AG04449 (cell line): ENCODE measurements around the gene CD209.

ENCODE experiments used
- CTCF ChIA-PET: fragments of 350-600 bp; formaldehyde crosslinking; extraction: SDS; loops from one replicate; lab custom pipeline; 2021; ENCODE audit warnings: antibody characterized with exemption; lab: Yijun Ruan, JAX
- POLR2A ChIA-PET: fragments of 400-600, 350-600 bp; formaldehyde crosslinking; extraction: SDS; loops from one replicate; lab custom pipeline; 2020; ENCODE audit warnings: antibody characterized with exemption, inconsistent platforms; lab: Yijun Ruan, JAX
- DNase-seq: peaks from one replicate; pipeline ENCODE4 v3.0.0-alpha.2; 2010; ENCODE audit warnings: low read depth, low spot score
- H3K4me3 ChIP-seq: 2 replicates; pipeline ENCODE4 v1.5.1; 2011; ENCODE audit warnings: low read depth, mild to moderate bottlenecking, control low read depth, low read length
- CTCF ChIP-seq: IDR thresholded peaks from one replicate; pipeline ENCODE4 v1.5.1; 2011; ENCODE audit warnings: mild to moderate bottlenecking, moderate library complexity, low read length, control low read depth, inconsistent platforms; ENCODE audit not compliant: insufficient read depth; ENCODE audit errors: missing control alignments

The CD209 gene

DNA sequence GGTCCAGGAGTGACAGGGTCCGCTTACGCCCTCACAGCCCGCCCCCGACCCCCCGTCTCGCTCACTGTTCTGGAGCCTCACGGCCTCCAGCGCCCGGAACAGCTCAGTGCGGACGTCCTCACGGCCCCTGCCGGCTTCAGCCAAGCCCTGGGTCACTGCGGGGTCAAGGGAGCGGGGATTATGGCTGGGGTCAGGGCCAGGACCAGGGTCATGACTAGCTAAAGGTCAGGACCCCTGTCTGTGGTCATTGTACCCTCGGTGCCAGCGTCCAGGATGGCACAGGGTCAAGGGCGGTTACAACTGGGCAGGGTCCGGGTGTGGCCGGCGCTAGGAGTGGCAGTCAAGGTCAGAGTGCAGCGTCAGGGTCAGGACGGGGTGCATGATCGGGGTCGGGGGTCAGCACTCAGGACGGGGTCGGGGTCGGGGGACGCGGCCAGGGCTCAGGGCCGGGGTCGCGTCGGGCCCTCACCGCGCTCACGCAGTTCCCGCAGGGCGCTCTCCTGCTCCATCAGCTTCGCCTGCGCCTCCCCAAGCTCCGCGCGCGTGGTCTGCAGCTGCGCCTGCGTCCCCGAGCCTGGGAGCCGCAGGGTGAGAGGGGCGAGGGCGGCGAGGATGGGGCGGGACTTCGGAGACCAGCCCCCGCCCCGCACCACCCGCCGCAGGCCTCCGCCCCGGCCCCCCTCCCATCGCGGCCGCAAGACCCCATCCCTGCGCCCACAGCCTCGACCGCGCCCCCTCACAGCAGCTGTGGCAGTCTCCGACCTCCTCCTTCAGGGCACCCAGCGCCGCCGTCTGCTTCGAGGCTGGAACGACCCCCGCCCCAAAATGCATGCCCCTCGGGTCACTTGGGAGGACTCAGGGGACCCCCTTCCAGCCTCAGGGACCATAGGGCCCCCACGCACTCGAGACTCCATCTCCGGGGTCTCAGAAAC, 16.8 kb downstream of the CD209 start:
- no peak overlapping the region for H3K4me3 ChIP-seq
- CTCF ChIA-PET = interaction anchor here (1.2 kb wide), 1 partner anchor 50 kb away, joined by 4 read pairs; the partner anchor contains the start of gene TRAPPC5
- no peak for TF ChIP-seq CTCF
- no peak for DNase-seq
- POLR2A ChIA-PET = no interaction called here

- POLR2A ChIA-PET = no interaction called here
- DNase-seq = no peak
- no peak for TF ChIP-seq CTCF
- H3K4me3 ChIP-seq = no peak overlapping the region
- CTCF ChIA-PET = interaction anchor here (1.2 kb wide), 1 partner anchor 49 kb away, joined by 4 read pairs; the partner anchor contains the start of gene TRAPPC5
Observed at GRCh38 chr19:7729831-7730285, 17.5 kb downstream of the CD209 start.

DNA sequence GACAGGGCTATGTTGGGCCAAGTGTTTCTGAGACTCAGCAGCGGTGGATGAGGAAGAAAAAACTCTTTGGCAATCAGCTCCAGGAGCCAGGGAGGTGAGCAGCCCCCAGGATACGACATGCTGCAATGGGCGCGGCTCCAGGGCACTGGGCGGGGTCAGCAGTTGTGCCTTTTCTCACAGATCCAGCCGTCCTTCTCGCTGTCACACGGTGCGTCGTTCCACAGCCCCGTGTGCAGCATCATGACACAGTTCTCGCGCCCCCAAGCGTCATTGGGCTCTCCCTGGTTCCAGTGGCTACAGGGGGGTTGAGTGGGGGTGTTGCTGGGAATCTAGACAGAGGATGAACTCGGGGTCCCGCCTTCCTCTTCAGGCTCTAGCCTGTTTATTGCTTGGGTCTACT, 18.1 kb downstream of the CD209 start:
- ChIA-PET CTCF (interaction anchor here (1.2 kb wide), 1 partner anchor 48 kb away, joined by 4 read pairs; the partner anchor contains the start of gene TRAPPC5), POLR2A (no interaction called here)
- TF ChIP-seq CTCF = no peak
- no peak overlapping the region for H3K4me3 ChIP-seq
- DNase-seq = no peak

DNA sequence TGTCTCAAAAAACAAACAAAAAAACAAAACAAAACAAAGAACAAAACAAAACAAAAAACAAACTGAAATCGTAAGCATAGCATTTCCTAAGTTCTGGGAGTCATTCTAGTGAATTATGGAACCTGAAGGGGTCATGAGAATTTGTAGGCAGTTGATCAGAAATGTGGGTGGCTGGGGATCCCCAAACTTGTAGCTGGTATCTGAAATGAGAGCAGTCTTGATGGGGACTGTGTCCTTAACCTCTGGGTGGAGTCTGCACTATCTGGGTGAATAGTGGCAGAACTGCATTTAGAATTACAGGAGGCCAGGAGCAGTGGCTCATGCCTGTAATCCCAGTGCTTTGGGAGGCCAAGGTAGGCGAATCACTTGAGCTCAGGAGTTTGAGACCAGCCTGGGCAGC, 21.5 kb downstream of the CD209 start:
- H3K4me3 ChIP-seq = no peak overlapping the region
- no peak for TF ChIP-seq CTCF
- ChIA-PET CTCF (interaction anchor here (1.2 kb wide), 1 partner anchor 74 kb away, joined by 5 read pairs; no protein-coding TSS in a partner anchor), POLR2A (no interaction called here)
- DNase-seq = no peak

DNA sequence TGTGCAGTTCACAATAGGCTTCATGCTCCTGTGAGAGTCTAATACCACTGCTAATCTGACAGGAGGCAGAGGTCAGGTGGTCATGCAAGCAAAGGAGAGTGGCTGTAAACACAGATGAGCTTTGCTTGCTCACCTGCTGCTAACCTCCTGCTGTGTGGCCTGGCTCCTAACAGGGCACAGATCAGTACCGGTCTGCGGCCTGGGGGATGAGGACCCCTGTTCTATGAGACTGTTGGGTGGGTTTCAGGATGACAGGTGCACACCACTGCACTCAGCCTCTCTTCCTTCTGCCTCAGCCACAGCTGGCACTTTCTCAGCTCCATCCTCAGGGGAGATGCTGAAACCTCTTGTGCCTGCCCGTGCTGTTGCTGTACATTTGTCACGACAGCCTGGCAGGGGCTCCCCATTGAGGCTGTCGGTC, 25.1 kb downstream of the CD209 start:
- no peak overlapping the region for H3K4me3 ChIP-seq
- no peak for DNase-seq
- CTCF ChIA-PET = interaction anchor here (1.0 kb wide), 1 partner anchor 42 kb away, joined by 3 read pairs; the partner anchor contains the start of gene TRAPPC5
- POLR2A ChIA-PET = no interaction called here
- no peak for TF ChIP-seq CTCF

DNA sequence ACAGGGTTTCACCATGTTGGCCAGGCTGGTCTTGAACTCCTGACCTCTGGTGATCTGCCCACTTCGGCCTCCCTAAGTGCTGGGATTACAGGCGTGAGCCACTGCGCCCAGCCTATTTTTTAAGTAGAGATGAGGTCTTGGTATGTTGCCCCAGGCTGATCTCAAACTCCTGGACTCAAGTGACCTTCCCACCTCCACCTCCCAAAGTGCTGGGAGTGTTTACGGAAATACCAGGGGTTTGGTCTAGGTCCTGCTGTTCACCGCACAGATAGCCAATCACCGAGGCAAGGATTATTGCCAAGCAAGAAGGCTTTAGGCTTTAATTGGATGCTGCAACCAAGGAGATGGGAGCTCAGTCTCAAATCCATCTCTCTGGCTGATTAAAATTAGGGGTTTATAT, 27.0 kb downstream of the CD209 start:
- ChIA-PET POLR2A (no interaction called here), CTCF (interaction anchor here (1.0 to 1.4 kb wide), 2 partner anchors 39 to 152 kb away, joined by 4 to 5 read pairs; partner anchors contain the start of gene TRAPPC5)
- no peak for TF ChIP-seq CTCF
- no peak for DNase-seq
- no peak overlapping the region for H3K4me3 ChIP-seq
